Body of pancreas (tissue), 4 donors: ENCODE data around the gene PPOX. TPM values are rescaled to one million over a fixed set of nuclear protein-coding genes. Genes with fewer than 3 reads are reported as not detected.

Experiments
- ATAC-seq: fragments of 150-250 bp; one replicate; pipeline ENCODE4 v1.9.1; 2016
- DNase-seq, 4 donors: peaks; one replicate each; pipeline ENCODE4 v3.0.0-alpha.2; 2019
- H3K27ac ChIP-seq, 4 donors: fragments of 200-600 bp; sonication (generic); 1 replicate in 3 of 4; 2 replicates in 1 of 4; pipeline versions ENCODE4 v1.5.1 to v1.6.1; 2016 to 2019; ENCODE audit warnings: mild to moderate bottlenecking in 1 of 4, mixed read lengths in 1 of 4, moderate library complexity in 1 of 4
- H3K27me3 ChIP-seq, 2 donors: fragments of 200-600 bp; sonication (generic); one replicate each; pipeline ENCODE4 v1.6.0; 2016; ENCODE audit warnings: mild to moderate bottlenecking in 1 of 2
- H3K36me3 ChIP-seq, 2 donors: fragments of 200-600 bp; sonication (generic); replicated peaks in 1 of 2; 2 replicates each; pipeline ENCODE4 v1.5.1; 2016; ENCODE audit warnings: low read depth in 2 of 2; ENCODE audit not compliant: insufficient read depth in 1 of 2
- H3K4me1 ChIP-seq: fragments of 200-600 bp; sonication (generic); one replicate; pipeline ENCODE4 v1.6.0; 2016
- H3K4me3 ChIP-seq, 2 donors: fragments of 200-600 bp; sonication (generic); 1 replicate in 1 of 2; 2 replicates in 1 of 2; pipeline ENCODE4 v1.5.1; 2016 to 2019
- H3K9me3 ChIP-seq, 3 donors: fragments of 200-600 bp; sonication (generic); 1 replicate in 2 of 3; 2 replicates in 1 of 3; pipeline ENCODE4 v1.5.1; 2016
- CTCF ChIP-seq, 7 experiments: fragments of 450-650 bp in 4 of 7; fragments of 200-600 bp in 3 of 7; sonication (generic) in 3 of 7; IDR thresholded peaks; one replicate each; pipeline ENCODE4 v1.5.1; 2016 to 2019; ENCODE audit warnings: antibody characterized with exemption in 7 of 7
- POLR2A ChIP-seq, 3 donors: fragments of 450-650 bp; IDR thresholded peaks; one replicate each; pipeline ENCODE4 v1.6.1; 2016; ENCODE audit warnings: antibody characterized with exemption in 3 of 3, mild to moderate bottlenecking in 2 of 3
- WGBS, 2 donors: methylation state at CpG; one replicate each; pipeline ENCODE4 v1.1.5; 2017; 5-methylcytosine and 5-hydroxymethylcytosine counted together
- intact Hi-C: fragments of 100-400 bp; cut with DNase I; formaldehyde crosslinking; loops from one replicate; pipeline ENCODE4 v1.15.1; 2023
- total RNA-seq, 2 donors: library from RNA; depleted of rRNA; stranded (reverse); fragments of >200 nt; gene quantifications; one replicate each; pipeline ENCODE4 v1.1.0, GENCODE V29; 2016

PPOX gene
- total RNA-seq, 2 donors from 2014 or later, result 16.2 to 18.9 TPM

DNA sequence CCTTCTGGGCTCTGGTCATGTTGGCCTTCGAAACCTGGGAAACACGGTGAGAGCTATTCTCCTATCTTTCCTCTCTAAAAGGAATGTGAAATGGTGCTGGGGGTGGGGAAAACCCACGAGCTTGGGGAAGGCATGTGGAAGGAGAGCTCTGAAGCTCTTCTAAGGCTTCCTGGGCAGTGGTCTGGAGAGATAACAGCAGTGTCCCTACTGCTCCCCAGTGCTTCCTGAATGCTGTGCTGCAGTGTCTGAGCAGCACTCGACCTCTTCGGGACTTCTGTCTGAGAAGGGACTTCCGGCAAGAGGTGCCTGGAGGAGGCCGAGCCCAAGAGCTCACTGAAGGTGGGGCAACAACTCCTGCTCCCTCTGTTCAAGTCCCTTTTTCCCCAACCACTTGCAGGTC is 4.2 kb upstream of the PPOX start:
- DNase-seq (no peak), ATAC-seq (no peak)
- Histone ChIP-seq H3K27me3 (no peaks in the 10 kb centered on the region), H3K36me3 (peaks cover 0 to 7% of the 10 kb centered on the region in 2 donors), H3K9me3 (no peaks in the 10 kb centered on the region), H3K27ac (no peak overlapping the region), H3K4me1 (peaks cover 42% of the 10 kb centered on the region), H3K4me3 (no peak overlapping the region)
- TF ChIP-seq CTCF (IDR thresholded peaks at IDR 0.05) (no peak), POLR2A (IDR thresholded peaks at IDR 0.05) (no peak)
- intact Hi-C loops, result no loop called here
- 71 to 78% methylated on average over 6 to 7 of the region's 7 CpGs for WGBS, 2 donors

- H3K4me1 ChIP-seq, result peaks cover 50% of the 10 kb centered on the region
- intact Hi-C loops, result no loop called here
- DNase-seq, result no peak
- TF ChIP-seq CTCF (IDR thresholded peaks at IDR 0.05), result no peak
- TF ChIP-seq POLR2A (IDR thresholded peaks at IDR 0.05), result no peak
- H3K4me3 ChIP-seq, result no peak overlapping the region
- no peaks in the 10 kb centered on the region for H3K9me3 ChIP-seq
- H3K27me3 ChIP-seq, result no peaks in the 10 kb centered on the region
- no peak for ATAC-seq
- H3K36me3 ChIP-seq, result peaks cover 0 to 4% of the 10 kb centered on the region in 2 donors
- H3K27ac ChIP-seq, result no peak overlapping the region
- WGBS, 2 donors, result 90 to 91% methylated on average over 10 of the region's 10 CpGs
Observed at GRCh38 chr1:161162806-161163205, 3.4 kb upstream of the PPOX start.

DNA sequence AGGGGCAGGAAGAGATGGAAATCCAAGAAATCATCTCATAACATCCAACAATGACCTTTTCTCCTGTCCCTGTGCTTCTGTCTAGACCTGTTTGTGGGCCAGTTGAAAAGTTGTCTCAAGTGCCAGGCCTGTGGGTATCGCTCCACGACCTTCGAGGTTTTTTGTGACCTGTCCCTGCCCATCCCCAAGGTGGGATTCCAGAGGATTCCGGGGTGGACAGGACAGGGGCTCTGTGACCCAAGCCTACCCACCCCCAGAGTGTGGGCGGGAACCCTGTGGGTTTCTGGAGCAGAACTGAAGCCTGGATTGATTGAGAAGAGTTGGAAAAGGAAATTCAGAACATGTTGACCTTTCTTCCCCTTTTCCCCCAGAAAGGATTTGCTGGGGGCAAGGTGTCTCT is 2.4 kb upstream of the PPOX start:
- Histone ChIP-seq H3K4me1 (peaks cover 49% of the 10 kb centered on the region), H3K27ac (no peak overlapping the region), H3K36me3 (peaks cover 0 to 2% of the 10 kb centered on the region in 2 donors), H3K27me3 (no peaks in the 10 kb centered on the region), H3K4me3 (no peak overlapping the region), H3K9me3 (no peaks in the 10 kb centered on the region)
- DNase-seq (no peak), ATAC-seq (no peak)
- WGBS, 2 donors, result 74 to 79% methylated on average over 5 of the region's 5 CpGs
- intact Hi-C loops, result no loop called here
- no peak for TF ChIP-seq CTCF (IDR thresholded peaks at IDR 0.05)
- TF ChIP-seq POLR2A (IDR thresholded peaks at IDR 0.05), result no peak

- Histone ChIP-seq H3K27me3 (no peaks in the 10 kb centered on the region), H3K27ac (peak overlapping the region; percentile 0 to 91 (median 88)), H3K4me1 (peaks cover 43% of the 10 kb centered on the region), H3K36me3 (peaks cover 0 to 2% of the 10 kb centered on the region in 2 donors), H3K9me3 (no peaks in the 10 kb centered on the region), H3K4me3 (no peak overlapping the region)
- 47 to 55% methylated on average over 13 to 14 of the region's 14 CpGs for WGBS, 2 donors
- TF ChIP-seq CTCF (IDR thresholded peaks at IDR 0.05) (no peak), POLR2A (IDR thresholded peaks at IDR 0.05) (no peak)
- DNase-seq (no peak), ATAC-seq (no peak)
- intact Hi-C loops, result no loop called here
Observed at GRCh38 chr1:161164901-161165610, 1.2 kb upstream of the PPOX start.
